Measurements from ENCODE around the gene SELENOM.

GRCh38 chr22:31102441-31103081 lies 4.8 kb downstream of the SELENOM start:
- TF ChIP-seq CTCF (IDR thresholded peaks at IDR 0.05) = no peak
- no peak for TF ChIP-seq EZH2 (IDR thresholded peaks at IDR 0.05; ENCODE audit: borderline replicate concordance, insufficient read depth, low read depth, low read length, poor library complexity, severe bottlenecking)
